ENCODE data around the gene DLX3.

GRCh38 chr17:49970498-49970897 lies 24.5 kb downstream of the DLX3 start:
- TF ChIP-seq, protein P1, sequence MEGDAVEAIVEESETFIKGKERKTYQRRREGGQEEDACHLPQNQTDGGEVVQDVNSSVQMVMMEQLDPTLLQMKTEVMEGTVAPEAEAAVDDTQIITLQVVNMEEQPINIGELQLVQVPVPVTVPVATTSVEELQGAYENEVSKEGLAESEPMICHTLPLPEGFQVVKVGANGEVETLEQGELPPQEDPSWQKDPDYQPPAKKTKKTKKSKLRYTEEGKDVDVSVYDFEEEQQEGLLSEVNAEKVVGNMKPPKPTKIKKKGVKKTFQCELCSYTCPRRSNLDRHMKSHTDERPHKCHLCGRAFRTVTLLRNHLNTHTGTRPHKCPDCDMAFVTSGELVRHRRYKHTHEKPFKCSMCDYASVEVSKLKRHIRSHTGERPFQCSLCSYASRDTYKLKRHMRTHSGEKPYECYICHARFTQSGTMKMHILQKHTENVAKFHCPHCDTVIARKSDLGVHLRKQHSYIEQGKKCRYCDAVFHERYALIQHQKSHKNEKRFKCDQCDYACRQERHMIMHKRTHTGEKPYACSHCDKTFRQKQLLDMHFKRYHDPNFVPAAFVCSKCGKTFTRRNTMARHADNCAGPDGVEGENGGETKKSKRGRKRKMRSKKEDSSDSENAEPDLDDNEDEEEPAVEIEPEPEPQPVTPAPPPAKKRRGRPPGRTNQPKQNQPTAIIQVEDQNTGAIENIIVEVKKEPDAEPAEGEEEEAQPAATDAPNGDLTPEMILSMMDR (IDR thresholded peaks at IDR 0.05): no peak
- TF ChIP-seq EZH2 (IDR thresholded peaks at IDR 0.05) (no peak), EZH2phosphoT487 (IDR thresholded peaks at IDR 0.05) (no peak)

Data from neural progenitor cell (in vitro differentiated cells).